Measurements from ENCODE around the gene NCF4. TPM values are rescaled to one million over a fixed set of nuclear protein-coding genes. Genes with fewer than 3 reads are reported as not detected.
A peak's percentile ranks its signal among the peaks of the same experiment; 100 is the strongest.

Gene NCF4
- total RNA-seq, 4 donors from 2014 or later: 1.8 to 21.2 (median 6.3) TPM

GRCh38 chr22:36874736-36875135 lies 13.9 kb downstream of the NCF4 start:
- TF ChIP-seq CTCF (IDR thresholded peaks at IDR 0.05): no peak
- no peak for TF ChIP-seq POLR2A (IDR thresholded peaks at IDR 0.05)
- DNase-seq: no peak
- Histone ChIP-seq H3K4me1 (no peaks in the 10 kb centered on the region), H3K27ac (peak overlapping the region in 1 of 2 donors; percentile 17), H3K9me3 (no peaks in the 10 kb centered on the region), H3K36me3 (no peaks in the 10 kb centered on the region), H3K4me3 (no peak overlapping the region), H3K27me3 (no peaks in the 10 kb centered on the region)
- intact Hi-C loops (cut with DNase I; ENCODE audit: low total_unique reads): no loop called here

- Histone ChIP-seq H3K36me3 (no peaks in the 10 kb centered on the region), H3K4me1 (no peaks in the 10 kb centered on the region), H3K27ac (no peak overlapping the region), H3K27me3 (no peaks in the 10 kb centered on the region), H3K4me3 (no peak overlapping the region), H3K9me3 (no peaks in the 10 kb centered on the region)
- no peak for DNase-seq
- intact Hi-C loops (cut with DNase I; ENCODE audit: low total_unique reads): no loop called here
- TF ChIP-seq CTCF (IDR thresholded peaks at IDR 0.05) (no peak), POLR2A (IDR thresholded peaks at IDR 0.05) (no peak)
Observed at GRCh38 chr22:36875741-36876140, 14.9 kb downstream of the NCF4 start.

- no peak overlapping the region for H3K27ac ChIP-seq
- no peak overlapping the region for H3K4me3 ChIP-seq
- no peaks in the 10 kb centered on the region for H3K4me1 ChIP-seq
- no peaks in the 10 kb centered on the region for H3K9me3 ChIP-seq
- DNase-seq: no peak
- no peaks in the 10 kb centered on the region for H3K27me3 ChIP-seq
- intact Hi-C loops (cut with DNase I; ENCODE audit: low total_unique reads): no loop called here
- H3K36me3 ChIP-seq: no peaks in the 10 kb centered on the region
- TF ChIP-seq CTCF (IDR thresholded peaks at IDR 0.05): no peak
- no peak for TF ChIP-seq POLR2A (IDR thresholded peaks at IDR 0.05)
Observed at GRCh38 chr22:36879775-36880174, 19.0 kb downstream of the NCF4 start.

GRCh38 chr22:36881504-36882245 lies 20.9 kb downstream of the NCF4 start:
- H3K27ac ChIP-seq: no peak overlapping the region
- DNase-seq: no peak
- intact Hi-C loops (cut with DNase I; ENCODE audit: low total_unique reads): no loop called here
- H3K4me1 ChIP-seq: no peaks in the 10 kb centered on the region
- TF ChIP-seq POLR2A (IDR thresholded peaks at IDR 0.05) (no peak), CTCF (IDR thresholded peaks at IDR 0.05) (no peak)
- H3K9me3 ChIP-seq: no peaks in the 10 kb centered on the region
- H3K4me3 ChIP-seq: no peak overlapping the region
- no peaks in the 10 kb centered on the region for H3K36me3 ChIP-seq
- H3K27me3 ChIP-seq: no peaks in the 10 kb centered on the region

GRCh38 chr22:36884349-36885158 lies 23.7 kb downstream of the NCF4 start:
- no peaks in the 10 kb centered on the region for H3K4me1 ChIP-seq
- TF ChIP-seq CTCF (IDR thresholded peaks at IDR 0.05) (no peak), POLR2A (IDR thresholded peaks at IDR 0.05) (no peak)
- DNase-seq: no peak
- no peak overlapping the region for H3K4me3 ChIP-seq
- no peaks in the 10 kb centered on the region for H3K27me3 ChIP-seq
- intact Hi-C loops (cut with DNase I; ENCODE audit: low total_unique reads): no loop called here
- no peak overlapping the region for H3K27ac ChIP-seq
- H3K36me3 ChIP-seq: no peaks in the 10 kb centered on the region
- H3K9me3 ChIP-seq: no peaks in the 10 kb centered on the region

All from uterus (tissue), 4 donors.